ENCODE results near the gene ABL1.

Gene ABL1

DNA sequence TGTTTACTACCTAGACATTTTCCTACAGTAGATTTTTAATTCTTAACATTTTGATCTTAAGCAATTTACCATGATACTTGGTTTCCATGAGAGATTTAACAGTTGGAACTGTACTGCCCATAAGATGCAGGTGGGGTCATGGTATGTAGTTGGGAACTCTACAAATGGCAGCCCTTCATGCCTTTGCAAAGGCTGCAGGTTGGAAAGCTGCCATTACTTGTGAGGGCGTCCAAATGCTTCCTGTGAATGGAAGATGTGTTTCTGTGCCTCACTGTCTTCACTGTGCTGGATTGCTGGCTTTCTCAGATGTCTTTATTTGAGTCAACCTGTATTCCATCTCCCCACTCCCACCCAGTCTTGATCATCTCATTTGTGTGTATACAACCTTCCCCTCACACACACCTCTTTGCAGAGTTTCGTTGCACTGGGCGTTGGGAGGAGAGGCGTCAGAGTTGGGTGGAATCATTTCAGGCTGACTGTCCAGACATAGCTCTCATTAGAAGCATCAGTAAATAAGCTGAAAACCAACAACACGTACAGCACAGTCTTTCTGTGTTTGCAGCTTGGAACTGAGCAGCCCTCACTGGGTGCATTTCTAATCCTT, 14.8 kb upstream of the ABL1 start:
- TF ChIP-seq, protein P1, sequence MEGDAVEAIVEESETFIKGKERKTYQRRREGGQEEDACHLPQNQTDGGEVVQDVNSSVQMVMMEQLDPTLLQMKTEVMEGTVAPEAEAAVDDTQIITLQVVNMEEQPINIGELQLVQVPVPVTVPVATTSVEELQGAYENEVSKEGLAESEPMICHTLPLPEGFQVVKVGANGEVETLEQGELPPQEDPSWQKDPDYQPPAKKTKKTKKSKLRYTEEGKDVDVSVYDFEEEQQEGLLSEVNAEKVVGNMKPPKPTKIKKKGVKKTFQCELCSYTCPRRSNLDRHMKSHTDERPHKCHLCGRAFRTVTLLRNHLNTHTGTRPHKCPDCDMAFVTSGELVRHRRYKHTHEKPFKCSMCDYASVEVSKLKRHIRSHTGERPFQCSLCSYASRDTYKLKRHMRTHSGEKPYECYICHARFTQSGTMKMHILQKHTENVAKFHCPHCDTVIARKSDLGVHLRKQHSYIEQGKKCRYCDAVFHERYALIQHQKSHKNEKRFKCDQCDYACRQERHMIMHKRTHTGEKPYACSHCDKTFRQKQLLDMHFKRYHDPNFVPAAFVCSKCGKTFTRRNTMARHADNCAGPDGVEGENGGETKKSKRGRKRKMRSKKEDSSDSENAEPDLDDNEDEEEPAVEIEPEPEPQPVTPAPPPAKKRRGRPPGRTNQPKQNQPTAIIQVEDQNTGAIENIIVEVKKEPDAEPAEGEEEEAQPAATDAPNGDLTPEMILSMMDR (IDR thresholded peaks at IDR 0.05; ENCODE audit: control insufficient read depth, extremely low read depth, insufficient read depth), result no peak

DNA sequence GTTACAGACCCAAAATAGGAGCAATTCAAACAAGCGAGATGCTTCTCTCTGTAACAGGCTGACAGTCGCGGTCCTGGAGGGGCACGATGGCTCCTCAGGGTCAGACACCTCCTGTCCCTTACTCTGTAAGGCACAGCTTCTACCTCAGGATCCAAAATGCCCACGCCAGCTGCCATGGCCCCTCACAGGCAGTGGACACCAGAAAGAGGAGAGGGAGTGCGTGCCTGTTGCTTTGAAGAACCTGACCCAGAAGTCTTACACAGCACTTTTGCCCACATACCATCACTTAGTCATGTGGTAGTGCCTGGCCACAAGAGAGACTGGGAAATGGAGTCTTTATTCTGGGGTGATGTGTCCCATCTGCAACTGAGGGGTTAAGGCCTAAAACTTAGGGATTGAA, 11.6 kb upstream of the ABL1 start:
- no peak for DNase-seq (ENCODE audit: low read depth)
- no peak overlapping the region for H3K4me3 ChIP-seq (ENCODE audit: low read depth, low read length)
- TF ChIP-seq, protein P1 (IDR thresholded peaks at IDR 0.05; ENCODE audit: control insufficient read depth, extremely low read depth, insufficient read depth), result no peak

More for the DNA sequence above, 14.8 kb upstream of the ABL1 start:
- no peak overlapping the region for H3K4me3 ChIP-seq (ENCODE audit: low read depth, low read length)
- no peak for DNase-seq (ENCODE audit: low read depth)

DNA sequence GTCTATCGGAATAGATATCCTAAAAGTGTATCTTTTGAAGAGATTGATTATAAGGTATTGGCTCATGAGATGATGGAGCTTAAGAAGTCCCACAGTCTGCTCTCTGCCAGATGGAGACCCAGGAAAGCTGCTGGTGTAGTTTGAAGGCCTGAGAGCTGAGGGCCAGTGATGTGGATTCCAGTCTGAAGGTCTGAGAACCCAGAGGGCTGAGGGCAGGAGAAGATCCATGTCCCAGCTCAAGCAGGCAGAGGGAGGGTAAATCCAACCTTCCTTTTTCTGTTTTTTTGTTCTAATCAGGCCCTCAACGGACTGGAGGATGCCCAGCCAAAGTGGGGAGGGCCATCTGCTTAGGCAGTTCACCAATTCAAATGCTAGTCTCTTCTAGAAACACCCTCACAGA, 11.0 kb upstream of the ABL1 start:
- no peak for DNase-seq (ENCODE audit: low read depth)
- TF ChIP-seq, protein P1 (IDR thresholded peaks at IDR 0.05; ENCODE audit: control insufficient read depth, extremely low read depth, insufficient read depth), result no peak
- H3K4me3 ChIP-seq (ENCODE audit: low read depth, low read length), result no peak overlapping the region

DNA sequence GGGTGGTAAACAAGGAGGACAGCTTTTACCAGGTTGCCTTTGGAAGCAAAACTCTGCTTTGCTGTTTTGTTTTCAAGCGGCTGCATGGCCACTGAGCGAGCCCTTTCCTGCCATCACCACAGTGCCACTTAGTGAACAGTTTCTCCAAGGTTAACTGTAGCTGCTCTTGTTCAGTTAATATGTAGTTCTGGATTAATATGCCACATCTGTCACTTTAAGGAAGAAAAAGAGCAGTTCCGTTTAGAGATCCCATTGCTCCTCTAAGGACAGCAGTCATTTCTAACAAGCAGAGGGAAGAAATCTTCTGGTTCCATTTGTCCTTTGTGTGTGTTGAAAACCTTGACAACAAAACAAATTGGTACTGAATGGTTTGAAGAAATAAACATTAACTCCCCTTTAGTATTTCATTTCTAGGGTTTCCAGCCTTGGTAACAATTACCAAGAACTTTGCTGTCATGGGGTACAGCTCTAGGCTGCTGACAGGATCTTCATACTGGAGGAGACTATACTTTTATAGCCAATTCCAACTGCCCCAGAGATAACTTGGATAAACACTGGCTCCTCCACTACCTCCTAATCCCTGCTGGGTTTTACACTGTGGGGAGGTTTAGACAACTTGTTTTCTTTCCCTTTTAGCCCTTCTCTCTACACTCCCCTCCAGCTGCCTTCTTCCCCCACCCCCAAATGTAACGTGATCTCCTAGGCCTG, 10.3 kb upstream of the ABL1 start:
- DNase-seq (ENCODE audit: low read depth), result no peak
- TF ChIP-seq, protein P1 (IDR thresholded peaks at IDR 0.05; ENCODE audit: control insufficient read depth, extremely low read depth, insufficient read depth), result no peak
- H3K4me3 ChIP-seq (ENCODE audit: low read depth, low read length), result no peak overlapping the region

DNA sequence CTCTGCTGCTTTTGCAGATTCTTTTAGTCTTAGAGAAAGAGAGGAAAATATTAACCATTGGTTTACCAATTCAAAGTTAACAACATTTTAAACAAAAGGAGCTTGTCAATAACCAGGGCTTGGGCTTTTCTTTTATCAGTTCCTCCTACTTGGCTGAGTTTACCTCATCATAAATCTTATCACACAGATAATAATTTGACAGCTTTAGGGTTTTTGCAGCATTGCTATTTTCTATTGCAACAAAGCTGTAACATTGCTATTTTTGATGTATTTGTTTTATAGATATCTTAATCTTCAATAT, 9.8 kb upstream of the ABL1 start:
- no peak for DNase-seq (ENCODE audit: low read depth)
- H3K4me3 ChIP-seq (ENCODE audit: low read depth, low read length), result no peak overlapping the region
- TF ChIP-seq, protein P1 (IDR thresholded peaks at IDR 0.05; ENCODE audit: control insufficient read depth, extremely low read depth, insufficient read depth), result no peak

DNA sequence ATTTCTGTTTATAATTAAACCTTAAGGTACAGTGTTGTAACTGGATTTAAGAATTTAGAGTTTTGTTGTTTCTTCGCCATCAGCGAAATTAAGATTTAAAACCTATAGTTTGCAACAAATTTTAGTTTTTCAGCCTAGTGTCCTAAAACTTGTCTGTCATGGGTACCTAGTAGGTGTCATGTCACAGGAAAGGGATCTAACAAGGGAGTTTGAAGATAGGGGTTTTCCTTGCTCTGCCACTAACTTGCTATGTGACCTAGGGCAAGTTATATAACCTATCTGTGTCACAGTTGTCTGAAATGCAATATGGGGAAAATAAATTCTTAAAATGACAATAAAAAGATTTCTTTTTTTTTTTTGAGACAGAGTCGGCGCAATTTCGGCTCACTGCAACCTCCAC, 9.2 kb upstream of the ABL1 start:
- no peak for DNase-seq (ENCODE audit: low read depth)
- no peak overlapping the region for H3K4me3 ChIP-seq (ENCODE audit: low read depth, low read length)
- TF ChIP-seq, protein P1 (IDR thresholded peaks at IDR 0.05; ENCODE audit: control insufficient read depth, extremely low read depth, insufficient read depth), result no peak

DNA sequence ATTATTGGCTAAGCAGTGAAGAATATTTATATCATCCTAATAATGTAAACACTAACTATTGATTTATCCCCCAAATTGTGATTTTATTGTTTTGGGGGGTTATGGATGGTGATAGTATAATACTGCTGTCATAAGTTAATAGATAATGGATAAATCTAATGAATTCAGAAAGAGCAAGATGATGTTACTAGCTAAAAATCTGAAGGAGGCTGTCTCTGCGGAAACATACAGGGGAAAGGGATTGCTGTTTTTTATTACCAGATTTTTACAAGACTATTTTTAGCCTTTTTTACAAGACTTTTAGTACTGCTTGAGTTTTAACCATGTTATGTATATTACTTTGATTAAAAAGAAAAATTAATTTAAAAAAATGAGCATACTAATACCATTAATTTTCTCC, 5.3 kb upstream of the ABL1 start:
- no peak for DNase-seq (ENCODE audit: low read depth)
- TF ChIP-seq, protein P1 (IDR thresholded peaks at IDR 0.05; ENCODE audit: control insufficient read depth, extremely low read depth, insufficient read depth), result no peak
- no peak overlapping the region for H3K4me3 ChIP-seq (ENCODE audit: low read depth, low read length)
